OCI-LY1 (cell line): ENCODE data around the gene RXFP1.

ENCODE experiments used
- CTCF ChIP-seq: fragments of 200-600 bp; sonication (generic), shearing (Covaris generic); IDR thresholded peaks from 2 replicates; pipeline ENCODE4 v1.5.1; 2017; ENCODE audit warnings: mild to moderate bottlenecking, antibody characterized with exemption, low read length, moderate library complexity, mixed read lengths
- EZH2 ChIP-seq: fragments of 200-600 bp; sonication (generic), shearing (Covaris generic); IDR thresholded peaks from 2 replicates; pipeline ENCODE4 v1.8.0; 2017; ENCODE audit warnings: borderline replicate concordance, mixed run types, mild to moderate bottlenecking, antibody characterized with exemption, low read length, moderate library complexity, mixed read lengths

- TF ChIP-seq CTCF (no peak), EZH2 (no peak)
Measured at GRCh38 chr4:158540125-158540907, 18.6 kb downstream of the RXFP1 start.
